ENCODE data around the gene NT5DC3. TPM values are rescaled to one million over a fixed set of nuclear protein-coding genes. Genes with fewer than 3 reads are reported as not detected.

NT5DC3 gene
- polyA plus RNA-seq, 2 of the 4 experiments (the other 2 are of a cell fraction) = 5.2 to 5.6 TPM

DNA sequence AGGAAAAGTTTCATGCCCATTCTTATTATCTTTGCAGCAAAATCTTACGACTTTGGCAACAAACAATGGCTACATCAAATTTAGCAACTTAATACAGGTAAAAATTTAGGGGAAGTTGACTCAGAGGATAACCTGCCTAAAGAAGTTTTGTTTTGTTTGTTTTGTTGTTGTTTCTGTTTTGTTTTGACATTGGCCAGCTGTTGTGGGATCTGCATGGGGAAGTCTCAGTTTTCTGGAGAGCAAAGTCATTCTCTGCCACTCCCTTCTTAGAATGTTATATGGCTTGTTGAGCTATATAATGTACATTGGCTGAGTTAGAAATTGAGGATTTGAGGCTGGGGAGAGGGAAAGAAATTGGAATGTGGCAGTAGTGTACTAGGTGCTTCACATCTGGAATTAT is 109.5 kb downstream of the NT5DC3 start:
- FAIRE-seq (no peak), ATAC-seq (no peak), DNase-seq (ENCODE audit: low read depth in 1 of 2, low spot score in 1 of 2) (no peak)
- Histone ChIP-seq H3K4me3 (no peak overlapping the region), H3K4me1 (no peaks in the 10 kb centered on the region), H3K4me2 (no peak overlapping the region), H3K9me3 (peaks cover 20% of the 10 kb centered on the region; the same call in 2 of the 3 replicates), H3K27ac (no peak overlapping the region)
- POLR2A ChIA-PET = no interaction called here
- CTCF ChIA-PET = interaction anchor here (1.4 kb wide), 1 partner anchor 156 kb away, joined by 3 read pairs; no protein-coding TSS in a partner anchor
- TF ChIP-seq NR3C1 (IDR thresholded peaks at IDR 0.05) (no peak), ZFP36 (IDR thresholded peaks at IDR 0.05; ENCODE audit: borderline replicate concordance, partially characterized antibody) (no peak), NFE2L2 (conservative IDR thresholded peaks at IDR 0.05; ENCODE audit: low read length) (no peak), EHF (CRISPR knock-in tag; IDR thresholded peaks at IDR 0.05) (no peak), REST (IDR thresholded peaks at IDR 0.05) (no peak), FOSB (CRISPR knock-in tag; IDR thresholded peaks at IDR 0.05) (no peak), ELK1 (IDR thresholded peaks at IDR 0.05; ENCODE audit: low read depth, low read length) (no peak)
- TF ChIP-seq, protein P1, sequence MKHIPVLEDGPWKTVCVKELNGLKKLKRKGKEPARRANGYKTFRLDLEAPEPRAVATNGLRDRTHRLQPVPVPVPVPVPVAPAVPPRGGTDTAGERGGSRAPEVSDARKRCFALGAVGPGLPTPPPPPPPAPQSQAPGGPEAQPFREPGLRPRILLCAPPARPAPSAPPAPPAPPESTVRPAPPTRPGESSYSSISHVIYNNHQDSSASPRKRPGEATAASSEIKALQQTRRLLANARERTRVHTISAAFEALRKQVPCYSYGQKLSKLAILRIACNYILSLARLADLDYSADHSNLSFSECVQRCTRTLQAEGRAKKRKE (CRISPR knock-in tag; IDR thresholded peaks at IDR 0.05; ENCODE audit: low read depth) = no peak
- TF ChIP-seq, protein P2, sequence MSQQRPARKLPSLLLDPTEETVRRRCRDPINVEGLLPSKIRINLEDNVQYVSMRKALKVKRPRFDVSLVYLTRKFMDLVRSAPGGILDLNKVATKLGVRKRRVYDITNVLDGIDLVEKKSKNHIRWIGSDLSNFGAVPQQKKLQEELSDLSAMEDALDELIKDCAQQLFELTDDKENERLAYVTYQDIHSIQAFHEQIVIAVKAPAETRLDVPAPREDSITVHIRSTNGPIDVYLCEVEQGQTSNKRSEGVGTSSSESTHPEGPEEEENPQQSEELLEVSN (IDR thresholded peaks at IDR 0.05; ENCODE audit: borderline replicate concordance, low read depth) = no peak
- WGBS (ENCODE audit: missing lambda C conversion rate) = 45% methylated on average over 1 of the region's 1 CpG

DNA sequence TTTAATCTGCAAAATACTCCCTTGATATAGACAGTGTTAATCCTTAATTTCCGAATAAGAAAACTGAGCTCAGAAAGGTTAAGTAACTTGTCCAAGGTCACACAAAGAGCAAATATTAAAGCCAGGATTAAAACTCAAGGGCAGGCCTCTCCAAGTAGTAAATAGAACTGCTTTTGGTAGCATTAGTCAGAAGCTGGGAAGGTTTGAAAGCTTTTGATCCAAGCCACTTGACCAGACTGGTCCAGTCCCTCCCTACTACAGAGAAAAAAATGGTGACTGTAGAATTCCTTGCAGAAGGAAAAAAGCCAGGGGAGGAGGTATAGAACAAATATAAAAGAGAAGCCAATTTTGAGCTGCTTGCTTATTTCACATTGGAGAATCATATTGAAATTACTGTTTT is 111.5 kb downstream of the NT5DC3 start:
- ChIA-PET CTCF (interaction anchor here (2.0 to 2.5 kb wide), 2 partner anchors 11 to 13 kb away, joined by 6 to 7 read pairs; no protein-coding TSS in a partner anchor), POLR2A (no interaction called here)
- no peak overlapping the region for H3K27ac ChIP-seq
- DNase-seq (ENCODE audit: low read depth in 1 of 2, low spot score in 1 of 2) (no peak), FAIRE-seq (no peak), ATAC-seq (no peak)
- TF ChIP-seq TFCP2L1 (CRISPR knock-in tag; IDR thresholded peaks at IDR 0.05) (no peak), JUN (IDR thresholded peaks at IDR 0.05) (no peak), PHF8 (IDR thresholded peaks at IDR 0.05; ENCODE audit: borderline replicate concordance, low read depth) (no peak), RARB (CRISPR knock-in tag; IDR thresholded peaks at IDR 0.05) (no peak)
- H3K9me3 ChIP-seq = peaks cover 17% of the 10 kb centered on the region; the same call in 2 of the 3 replicates
- no peak overlapping the region for H3K4me2 ChIP-seq
- WGBS (ENCODE audit: missing lambda C conversion rate) = 50% methylated on average over 1 of the region's 1 CpG
- H3K4me1 ChIP-seq = no peaks in the 10 kb centered on the region
- H3K4me3 ChIP-seq = no peak overlapping the region

- Histone ChIP-seq H3K27ac (no peak overlapping the region), H3K4me1 (no peaks in the 10 kb centered on the region), H3K4me3 (no peak overlapping the region), H3K4me2 (no peak overlapping the region), H3K9me3 (peaks cover 17% of the 10 kb centered on the region; the same call in 2 of the 3 replicates)
- FAIRE-seq (no peak), DNase-seq (ENCODE audit: low read depth in 1 of 2, low spot score in 1 of 2) (no peak), ATAC-seq (no peak)
- CTCF ChIA-PET = interaction anchor here (0.6 to 2.5 kb wide), 2 partner anchors 10 to 22 kb away, joined by 3 to 7 read pairs; no protein-coding TSS in a partner anchor
- 40% methylated on average over 4 of the region's 4 CpGs for WGBS (ENCODE audit: missing lambda C conversion rate)
- POLR2A ChIA-PET = no interaction called here
- TF ChIP-seq EHF (CRISPR knock-in tag; IDR thresholded peaks at IDR 0.05) (no peak), CHD2 (IDR thresholded peaks at IDR 0.05; ENCODE audit: low read length, partially characterized antibody) (no peak), ESRRA (IDR thresholded peaks at IDR 0.05; ENCODE audit: borderline replicate concordance, low read length) (no peak), SMC3 (IDR thresholded peaks at IDR 0.05) (no peak), RCOR1 (IDR thresholded peaks at IDR 0.05; ENCODE audit: low read depth, low read length) (no peak), EP300 (IDR thresholded peaks at IDR 0.05) (no peak), HOXB13 (CRISPR knock-in tag; IDR thresholded peaks at IDR 0.05; ENCODE audit: low read depth) (no peak), POLR2A (IDR thresholded peaks at IDR 0.05; ENCODE audit: low read length) (no peak), KDM5A (IDR thresholded peaks at IDR 0.05) (no peak), HMGXB4 (CRISPR knock-in tag; IDR thresholded peaks at IDR 0.05; ENCODE audit: borderline replicate concordance) (no peak), POLR2AphosphoS2 (conservative IDR thresholded peaks at IDR 0.05; ENCODE audit: low read length) (no peak), ZNF302 (CRISPR knock-in tag; IDR thresholded peaks at IDR 0.05) (no peak), GATA3 (IDR thresholded peaks at IDR 0.05; ENCODE audit: borderline replicate concordance) (no peak)
- TF ChIP-seq, protein P2 (IDR thresholded peaks at IDR 0.05; ENCODE audit: borderline replicate concordance, low read depth) = no peak
- TF ChIP-seq, protein P3, sequence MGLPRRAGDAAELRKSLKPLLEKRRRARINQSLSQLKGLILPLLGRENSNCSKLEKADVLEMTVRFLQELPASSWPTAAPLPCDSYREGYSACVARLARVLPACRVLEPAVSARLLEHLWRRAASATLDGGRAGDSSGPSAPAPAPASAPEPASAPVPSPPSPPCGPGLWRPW (IDR thresholded peaks at IDR 0.05) = no peak
Measured at GRCh38 chr12:103728323-103728722, 112.7 kb downstream of the NT5DC3 start.
